Measurements from ENCODE around the gene SETD1A.
A peak's percentile ranks its signal among the peaks of the same experiment; 100 is the strongest.

The SETD1A gene

DNA sequence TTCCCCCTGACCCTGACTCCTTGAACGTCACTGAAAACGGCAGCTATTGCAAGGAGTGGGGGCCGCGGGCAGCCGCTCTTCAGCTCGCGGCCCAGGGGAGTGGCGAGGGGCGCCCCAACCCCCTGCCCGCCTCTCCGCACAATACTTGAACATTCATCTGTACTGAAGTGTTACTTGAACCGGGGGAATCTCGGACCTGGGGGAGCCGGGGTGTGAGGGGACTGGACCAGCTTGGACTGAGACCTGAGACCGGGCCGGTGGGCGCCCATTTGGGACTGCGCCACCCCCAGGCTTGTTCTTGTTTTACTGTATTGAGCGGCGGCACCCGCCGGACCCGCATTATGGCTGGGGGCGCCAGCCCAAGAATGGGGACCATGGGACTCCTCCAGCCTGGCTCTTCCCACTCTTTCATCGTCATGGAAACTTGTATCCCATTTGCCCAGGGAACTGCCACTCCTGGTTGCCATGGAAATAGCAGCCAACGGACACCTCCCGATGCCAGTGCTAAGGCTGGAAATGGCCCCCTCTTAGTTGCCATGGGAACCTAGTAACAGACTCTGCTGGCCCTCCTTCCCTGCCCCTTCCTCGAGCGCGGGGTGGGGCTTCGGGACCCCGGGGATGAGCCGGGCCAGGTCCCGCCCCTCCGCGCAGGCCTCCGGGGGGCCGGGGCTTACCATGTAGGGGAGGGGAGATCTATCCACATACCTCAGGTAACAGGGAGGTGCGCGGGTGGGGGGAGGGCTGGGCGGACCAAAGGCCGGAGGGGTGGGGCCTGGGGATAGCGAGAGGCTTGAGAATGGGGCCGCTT, 9.5 kb upstream of the SETD1A start:
- Histone ChIP-seq H3K4me3 (ENCODE audit: extremely low read depth, insufficient read depth, low read length, poor library complexity, severe bottlenecking) (peak overlapping the region; percentile 84), H3K4me1 (ENCODE audit: control insufficient read depth, insufficient read depth, low read length, poor library complexity, severe bottlenecking) (peaks cover 18% of the 10 kb centered on the region), H3K36me3 (ENCODE audit: control insufficient read depth, insufficient read depth, low read length) (peaks cover 48% of the 10 kb centered on the region), H3K27ac (ENCODE audit: low read depth, low read length, severe bottlenecking) (peak overlapping the region; percentile 91), H3K9me3 (ENCODE audit: control insufficient read depth, low read length) (no peaks in the 10 kb centered on the region)
- 7 to 8% methylated on average over 14 to 20 of the region's 44 CpGs for WGBS, 2 experiments (ENCODE audit: insufficient coverage in 2 of 2)

DNA sequence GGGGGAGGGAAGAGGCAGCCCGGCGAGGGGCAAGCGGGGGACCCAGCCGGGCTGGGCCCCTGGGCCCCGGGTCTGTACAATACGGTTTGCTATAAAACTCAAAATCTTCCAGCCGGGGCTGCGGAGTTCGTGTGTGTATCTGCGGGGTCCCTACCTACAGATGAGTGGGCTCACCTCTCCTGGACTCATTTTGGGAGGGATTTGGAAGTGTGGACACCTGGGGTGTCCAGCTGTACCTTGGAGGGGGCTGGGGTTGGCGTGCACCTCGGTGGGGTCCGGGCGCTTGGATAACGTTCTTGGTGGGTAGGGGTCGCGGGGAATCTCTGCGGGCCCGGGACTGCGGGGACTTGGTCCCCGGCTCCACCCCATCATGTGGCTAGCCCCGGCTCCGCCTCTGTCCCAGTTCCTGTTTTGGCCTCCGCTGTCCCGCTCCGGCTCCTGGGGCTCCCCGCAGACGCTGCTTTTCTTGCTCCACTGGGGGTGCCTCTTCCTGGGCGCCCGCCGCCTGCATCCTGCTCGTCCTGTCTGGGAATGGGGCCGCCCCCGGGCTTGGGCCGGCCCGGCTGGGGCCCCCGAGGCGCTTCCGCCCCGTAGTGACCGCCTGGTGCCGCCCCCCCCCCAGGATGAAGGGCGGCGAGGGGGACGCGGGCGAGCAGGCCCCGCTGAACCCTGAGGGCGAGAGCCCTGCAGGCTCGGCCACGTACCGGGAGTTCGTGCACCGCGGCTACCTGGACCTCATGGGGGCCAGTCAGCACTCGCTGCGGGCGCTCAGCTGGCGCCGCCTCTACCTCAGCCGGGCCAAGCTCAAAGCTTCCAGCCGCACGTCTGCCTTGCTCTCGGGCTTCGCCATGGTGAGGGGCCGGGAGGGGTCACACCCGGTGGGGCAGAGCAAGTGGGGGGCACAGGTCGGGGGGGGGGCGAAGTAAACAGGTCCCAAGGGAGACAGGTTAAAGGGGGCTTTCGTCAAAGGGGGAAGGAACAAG, 8.6 kb upstream of the SETD1A start, which contains the start of gene ORAI3:
ORAI3 (plus strand) TSS at position 402 of the 983 bp plus-strand sequence; CDS start at position 624, 222 bp downstream.
- H3K4me1 ChIP-seq (ENCODE audit: control insufficient read depth, insufficient read depth, low read length, poor library complexity, severe bottlenecking) = peaks cover 26% of the 10 kb centered on the region
- WGBS, 2 experiments (ENCODE audit: insufficient coverage in 2 of 2) = 0% methylated on average over 49 to 57 of the region's 70 CpGs
- peaks cover 40% of the 10 kb centered on the region for H3K36me3 ChIP-seq (ENCODE audit: control insufficient read depth, insufficient read depth, low read length)
- peak within 1 kb of the TSS; percentile 84 for H3K4me3 ChIP-seq (ENCODE audit: extremely low read depth, insufficient read depth, low read length, poor library complexity, severe bottlenecking)
- no peaks in the 10 kb centered on the region for H3K9me3 ChIP-seq (ENCODE audit: control insufficient read depth, low read length)
- peak within 1 kb of the TSS; percentile 91 for H3K27ac ChIP-seq (ENCODE audit: low read depth, low read length, severe bottlenecking)

DNA sequence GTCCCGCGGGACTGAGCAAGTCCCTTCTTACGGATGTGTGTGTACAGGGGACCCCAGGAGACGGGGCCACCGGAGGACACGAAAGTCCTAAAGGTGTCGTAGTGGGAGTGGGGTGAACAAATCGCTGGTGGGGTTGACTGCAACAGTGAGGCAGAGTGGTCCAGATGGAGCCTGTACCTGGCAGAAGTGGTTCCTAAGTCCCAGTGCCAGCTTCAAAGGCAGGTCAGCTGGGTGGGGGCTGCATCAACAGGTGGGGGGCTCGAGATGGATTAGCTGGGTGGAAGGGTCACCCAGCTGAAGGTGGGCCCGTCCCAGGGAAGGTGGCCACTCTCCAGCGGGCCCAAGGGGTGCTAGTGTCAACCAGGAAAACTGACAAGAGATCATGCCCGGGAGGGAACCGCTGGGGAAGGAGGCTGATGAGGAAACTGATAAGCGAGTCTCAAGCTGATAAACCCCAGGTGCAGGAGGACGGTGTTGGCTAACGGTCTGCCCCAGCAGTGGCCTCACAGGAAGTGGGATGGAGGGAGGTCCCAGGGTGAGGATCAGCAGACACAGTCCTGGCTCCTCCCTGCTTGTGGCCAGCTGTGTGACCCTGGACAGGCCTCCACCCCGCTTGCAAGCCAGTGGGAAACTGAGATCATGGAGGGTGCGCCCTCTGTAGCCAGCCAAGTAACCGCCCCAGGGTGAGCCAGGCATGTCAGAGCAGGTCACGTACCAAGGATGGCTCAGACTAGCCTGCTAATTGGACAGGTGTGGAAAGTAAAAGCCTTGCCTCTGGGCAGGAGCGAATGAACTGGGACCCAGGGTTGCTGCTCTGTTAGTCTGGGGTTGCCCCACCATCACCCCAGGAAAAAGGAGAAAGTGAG, 7.7 kb upstream of the SETD1A start:
- H3K4me3 ChIP-seq (ENCODE audit: extremely low read depth, insufficient read depth, low read length, poor library complexity, severe bottlenecking) = peak overlapping the region; percentile 84
- 10 to 11% methylated on average over 19 to 21 of the region's 21 CpGs for WGBS, 2 experiments (ENCODE audit: insufficient coverage in 2 of 2)
- H3K36me3 ChIP-seq (ENCODE audit: control insufficient read depth, insufficient read depth, low read length) = peaks cover 31% of the 10 kb centered on the region
- H3K4me1 ChIP-seq (ENCODE audit: control insufficient read depth, insufficient read depth, low read length, poor library complexity, severe bottlenecking) = peaks cover 27% of the 10 kb centered on the region
- peak overlapping the region; percentile 86 for H3K27ac ChIP-seq (ENCODE audit: low read depth, low read length, severe bottlenecking)
- H3K9me3 ChIP-seq (ENCODE audit: control insufficient read depth, low read length) = no peaks in the 10 kb centered on the region

DNA sequence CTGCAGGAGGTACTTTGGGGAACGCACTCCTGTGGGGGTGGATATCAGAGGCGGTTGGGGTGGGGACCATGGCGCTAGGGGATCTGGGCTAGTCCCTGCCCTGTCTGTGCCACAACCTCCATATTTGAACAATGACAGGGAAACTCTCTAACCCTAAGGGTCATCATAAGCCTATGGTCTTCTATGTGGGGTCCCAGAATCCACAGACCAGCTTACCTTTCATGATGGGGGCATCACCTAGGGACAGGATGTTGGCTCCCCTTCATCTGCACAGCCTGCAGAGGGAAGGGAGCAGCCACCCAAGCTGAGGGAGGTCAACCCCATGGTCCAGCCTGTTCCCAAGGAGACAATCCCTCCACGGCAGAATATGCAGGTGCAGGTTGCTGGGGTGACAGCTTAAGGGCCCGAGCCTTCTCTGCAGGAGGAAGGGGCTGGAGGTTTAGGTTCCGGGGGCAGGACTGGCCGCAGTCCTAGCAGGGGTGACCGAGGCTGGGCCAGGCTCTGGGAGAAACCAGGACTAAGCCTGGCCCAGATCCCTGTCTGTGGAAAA, 7.0 kb upstream of the SETD1A start:
- Histone ChIP-seq H3K9me3 (ENCODE audit: control insufficient read depth, low read length) (no peaks in the 10 kb centered on the region), H3K4me1 (ENCODE audit: control insufficient read depth, insufficient read depth, low read length, poor library complexity, severe bottlenecking) (peaks cover 27% of the 10 kb centered on the region), H3K27ac (ENCODE audit: low read depth, low read length, severe bottlenecking) (peak overlapping the region; percentile 86), H3K4me3 (ENCODE audit: extremely low read depth, insufficient read depth, low read length, poor library complexity, severe bottlenecking) (peak overlapping the region; percentile 84), H3K36me3 (ENCODE audit: control insufficient read depth, insufficient read depth, low read length) (peaks cover 25% of the 10 kb centered on the region)
- WGBS, 2 experiments (ENCODE audit: insufficient coverage in 2 of 2) = 96 to 97% methylated on average over 5 of the region's 8 CpGs

DNA sequence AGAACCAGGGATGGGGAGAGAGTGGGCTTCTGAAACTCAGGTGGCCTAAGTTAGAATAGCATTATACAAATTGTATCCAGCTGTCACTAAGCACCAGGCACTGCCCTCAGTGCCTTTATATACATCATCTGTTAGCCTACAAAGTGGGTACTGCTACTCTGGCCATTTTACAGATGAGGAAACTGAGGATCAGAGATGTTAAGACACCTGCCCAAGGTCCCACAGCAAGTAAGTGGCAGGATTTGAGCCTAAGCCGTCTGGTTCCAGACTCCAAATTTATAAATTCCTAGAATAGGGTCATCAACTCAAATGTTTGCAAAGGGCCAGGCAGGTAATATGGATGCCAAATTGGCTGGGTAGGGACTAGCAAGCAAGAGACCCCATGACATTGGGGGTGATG, 6.4 kb upstream of the SETD1A start:
- no peak overlapping the region for H3K27ac ChIP-seq (ENCODE audit: low read depth, low read length, severe bottlenecking)
- no peaks in the 10 kb centered on the region for H3K9me3 ChIP-seq (ENCODE audit: control insufficient read depth, low read length)
- peaks cover 20% of the 10 kb centered on the region for H3K36me3 ChIP-seq (ENCODE audit: control insufficient read depth, insufficient read depth, low read length)
- WGBS, 2 experiments (ENCODE audit: insufficient coverage in 2 of 2) = 89 to 90% methylated on average over 1 of the region's 1 CpG
- H3K4me3 ChIP-seq (ENCODE audit: extremely low read depth, insufficient read depth, low read length, poor library complexity, severe bottlenecking) = no peak overlapping the region
- peaks cover 27% of the 10 kb centered on the region for H3K4me1 ChIP-seq (ENCODE audit: control insufficient read depth, insufficient read depth, low read length, poor library complexity, severe bottlenecking)

DNA sequence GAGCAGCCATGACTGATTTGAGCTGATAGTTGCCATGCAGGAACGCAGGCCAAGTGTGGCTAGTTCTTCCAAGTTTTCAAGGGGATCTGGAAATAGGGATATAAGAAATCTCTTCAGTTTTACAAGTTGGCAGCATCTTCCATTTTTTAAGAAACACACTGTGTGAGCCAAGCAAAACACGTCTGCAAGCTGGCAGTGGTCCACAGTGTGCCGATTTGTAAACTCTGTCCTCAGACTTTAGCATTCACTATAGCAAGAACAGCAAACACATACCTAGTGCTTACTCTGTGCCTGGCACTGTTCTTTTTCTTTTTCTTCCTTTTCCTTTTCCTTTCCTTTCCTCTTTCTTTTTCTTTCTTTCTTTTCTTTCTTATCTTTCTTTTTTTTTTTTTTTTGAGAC, 5.8 kb upstream of the SETD1A start:
- no peak overlapping the region for H3K27ac ChIP-seq (ENCODE audit: low read depth, low read length, severe bottlenecking)
- 91 to 96% methylated on average over 3 of the region's 3 CpGs for WGBS, 2 experiments (ENCODE audit: insufficient coverage in 2 of 2)

DNA sequence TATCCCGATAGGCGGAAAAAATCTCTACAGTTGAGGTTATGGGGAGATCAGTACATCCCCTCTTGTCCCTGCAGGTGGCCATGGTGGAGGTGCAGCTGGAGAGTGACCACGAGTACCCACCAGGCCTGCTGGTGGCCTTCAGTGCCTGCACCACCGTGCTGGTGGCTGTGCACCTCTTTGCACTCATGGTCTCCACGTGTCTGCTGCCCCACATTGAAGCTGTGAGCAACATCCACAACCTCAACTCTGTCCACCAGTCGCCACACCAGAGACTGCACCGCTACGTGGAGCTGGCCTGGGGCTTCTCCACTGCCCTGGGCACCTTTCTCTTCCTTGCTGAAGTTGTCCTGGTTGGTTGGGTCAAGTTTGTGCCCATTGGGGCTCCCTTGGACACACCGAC, 4.4 kb upstream of the SETD1A start:
- no peak overlapping the region for H3K4me3 ChIP-seq (ENCODE audit: extremely low read depth, insufficient read depth, low read length, poor library complexity, severe bottlenecking)
- H3K9me3 ChIP-seq (ENCODE audit: control insufficient read depth, low read length) = no peaks in the 10 kb centered on the region
- WGBS, 2 experiments (ENCODE audit: insufficient coverage in 2 of 2) = 67 to 80% methylated on average over 7 to 9 of the region's 9 CpGs
- peaks cover 16% of the 10 kb centered on the region for H3K4me1 ChIP-seq (ENCODE audit: control insufficient read depth, insufficient read depth, low read length, poor library complexity, severe bottlenecking)
- peaks cover 11% of the 10 kb centered on the region for H3K36me3 ChIP-seq (ENCODE audit: control insufficient read depth, insufficient read depth, low read length)
- no peak overlapping the region for H3K27ac ChIP-seq (ENCODE audit: low read depth, low read length, severe bottlenecking)

More for the DNA sequence above, 5.8 kb upstream of the SETD1A start:
- Histone ChIP-seq H3K4me3 (ENCODE audit: extremely low read depth, insufficient read depth, low read length, poor library complexity, severe bottlenecking) (no peak overlapping the region), H3K9me3 (ENCODE audit: control insufficient read depth, low read length) (no peaks in the 10 kb centered on the region), H3K4me1 (ENCODE audit: control insufficient read depth, insufficient read depth, low read length, poor library complexity, severe bottlenecking) (peaks cover 26% of the 10 kb centered on the region), H3K36me3 (ENCODE audit: control insufficient read depth, insufficient read depth, low read length) (peaks cover 14% of the 10 kb centered on the region)

DNA sequence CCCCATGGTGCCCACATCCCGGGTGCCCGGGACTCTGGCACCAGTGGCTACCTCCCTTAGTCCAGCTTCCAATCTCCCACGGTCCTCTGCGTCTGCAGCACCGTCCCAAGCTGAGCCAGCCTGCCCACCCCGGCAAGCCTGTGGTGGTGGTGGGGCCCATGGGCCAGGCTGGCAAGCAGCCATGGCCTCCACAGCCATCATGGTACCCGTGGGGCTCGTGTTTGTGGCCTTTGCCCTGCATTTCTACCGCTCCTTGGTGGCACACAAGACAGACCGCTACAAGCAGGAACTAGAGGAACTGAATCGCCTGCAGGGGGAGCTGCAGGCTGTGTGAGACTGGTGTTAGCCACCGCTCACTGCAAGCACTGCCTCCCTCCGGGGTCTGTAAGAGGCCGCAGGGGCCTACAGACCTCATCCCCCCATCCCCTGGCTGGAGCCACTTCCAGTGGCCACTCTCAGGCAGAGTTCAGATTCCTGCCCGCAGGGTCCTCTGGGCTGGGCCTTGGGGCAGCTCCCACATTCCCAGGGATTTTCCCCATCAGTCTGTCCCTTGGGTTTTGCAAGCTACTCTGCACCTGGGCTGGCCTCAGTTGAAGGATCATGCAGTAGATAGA, 3.9 kb upstream of the SETD1A start:
- Histone ChIP-seq H3K4me1 (ENCODE audit: control insufficient read depth, insufficient read depth, low read length, poor library complexity, severe bottlenecking) (peaks cover 17% of the 10 kb centered on the region), H3K9me3 (ENCODE audit: control insufficient read depth, low read length) (no peaks in the 10 kb centered on the region), H3K27ac (ENCODE audit: low read depth, low read length, severe bottlenecking) (peak overlapping the region; percentile 29), H3K4me3 (ENCODE audit: extremely low read depth, insufficient read depth, low read length, poor library complexity, severe bottlenecking) (no peak overlapping the region), H3K36me3 (ENCODE audit: control insufficient read depth, insufficient read depth, low read length) (peaks cover 11% of the 10 kb centered on the region)
- WGBS, 2 experiments (ENCODE audit: insufficient coverage in 2 of 2) = 43 to 47% methylated on average over 12 to 13 of the region's 15 CpGs

DNA sequence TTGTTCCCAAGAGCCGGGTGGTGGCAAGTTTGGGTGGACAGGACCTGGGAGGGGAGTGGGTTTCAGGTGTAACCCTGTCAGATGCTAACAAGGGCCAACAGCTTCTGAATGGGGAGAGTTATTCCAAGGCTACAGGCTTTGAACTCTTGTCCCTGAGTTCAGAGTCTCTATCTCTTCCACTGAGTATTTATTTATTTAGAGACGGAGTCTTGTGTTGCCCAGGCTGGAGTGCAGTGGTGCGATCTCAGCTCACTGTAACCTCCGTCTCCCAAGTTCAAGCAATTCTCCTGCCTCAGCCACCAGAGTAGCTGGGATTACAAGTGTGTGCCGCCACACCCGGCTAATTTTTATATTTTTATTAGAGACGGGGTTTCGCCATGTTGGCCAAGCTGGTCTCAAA, 2.6 kb upstream of the SETD1A start:
- Histone ChIP-seq H3K9me3 (ENCODE audit: control insufficient read depth, low read length) (no peaks in the 10 kb centered on the region), H3K4me1 (ENCODE audit: control insufficient read depth, insufficient read depth, low read length, poor library complexity, severe bottlenecking) (peaks cover 20% of the 10 kb centered on the region), H3K36me3 (ENCODE audit: control insufficient read depth, insufficient read depth, low read length) (peaks cover 23% of the 10 kb centered on the region), H3K4me3 (ENCODE audit: extremely low read depth, insufficient read depth, low read length, poor library complexity, severe bottlenecking) (no peak overlapping the region), H3K27ac (ENCODE audit: low read depth, low read length, severe bottlenecking) (no peak overlapping the region)
- WGBS, 2 experiments (ENCODE audit: insufficient coverage in 2 of 2) = 96% methylated on average over 8 of the region's 8 CpGs
